GM12864 (cell line): ENCODE measurements around the gene PROZ.
A peak's percentile ranks its signal among the peaks of the same experiment; 100 is the strongest.

Source experiments
- DNase-seq: peaks from one replicate; pipeline ENCODE4 v3.0.0-alpha.2; 2011; ENCODE audit warnings: low read depth
- H3K4me3 ChIP-seq: 2 replicates; pipeline ENCODE4 v1.5.1; 2011; ENCODE audit warnings: mild to moderate bottlenecking, low read depth, low read length, control low read depth
- CTCF ChIP-seq: IDR thresholded peaks from 2 replicates; pipeline ENCODE4 v1.5.1; 2011; ENCODE audit warnings: low read depth, mild to moderate bottlenecking, moderate library complexity, low read length, control low read depth, inconsistent platforms; ENCODE audit errors: missing control alignments

Gene PROZ

GRCh38 chr13:113209336-113209758 lies 50.9 kb downstream of the PROZ start, which contains the start of gene CUL4A:
Gene CUL4A, plus strand, starts transcription at chr13:113209613. Its CDS starts 15 bp downstream, at chr13:113209628.
- peak within 1 kb of the TSS; percentile 100 for H3K4me3 ChIP-seq
- DNase-seq, result no peak

GRCh38 chr13:113209759-113210421 lies 51.4 kb downstream of the PROZ start:
- TF ChIP-seq CTCF, result no peak
- H3K4me3 ChIP-seq, result peak overlapping the region; percentile 100
- no peak for DNase-seq

More at GRCh38 chr13:113209336-113209758, 50.9 kb downstream of the PROZ start, which contains the start of gene CUL4A:
- TF ChIP-seq CTCF, result no peak

GRCh38 chr13:113210833-113211232 lies 52.4 kb downstream of the PROZ start:
- no peak for TF ChIP-seq CTCF
- DNase-seq, result no peak
- H3K4me3 ChIP-seq, result peak overlapping the region; percentile 14

- DNase-seq, result no peak
- H3K4me3 ChIP-seq, result no peak overlapping the region
- TF ChIP-seq CTCF, result peak; percentile 4
These were observed 53.3 kb downstream of the PROZ start for GRCh38 chr13:113211774-113212173.

GRCh38 chr13:113216254-113217048 lies 58.0 kb downstream of the PROZ start:
- DNase-seq, result no peak
- H3K4me3 ChIP-seq, result no peak overlapping the region

GRCh38 chr13:113218586-113218985 lies 60.1 kb downstream of the PROZ start:
- no peak overlapping the region for H3K4me3 ChIP-seq
- TF ChIP-seq CTCF, result no peak
- DNase-seq, result no peak

More at GRCh38 chr13:113216254-113217048, 58.0 kb downstream of the PROZ start:
- no peak for TF ChIP-seq CTCF
